Left renal pelvis (tissue), 4 donors: ENCODE results near the gene C1QL3. TPM values are rescaled to one million over a fixed set of nuclear protein-coding genes. Genes with fewer than 3 reads are reported as not detected.

ENCODE experiments used
- DNase-seq, 4 donors: peaks; one replicate each; pipeline ENCODE4 v3.0.0-alpha.2; 2013; ENCODE audit warnings: low read depth in 4 of 4, low spot score in 3 of 4
- polyA plus RNA-seq, 4 donors: library from polyadenylated mRNA; unstranded; fragments of 120-200 nt; gene quantifications; one replicate each; pipeline ENCODE4 v1.2.1, GENCODE V29; 2013; ENCODE audit not compliant: insufficient read length in 4 of 4

Gene C1QL3
- 1 to 10 TPM in 3 of 4 donors, under 1 TPM in 1; 0.12 to 2.9 (median 1.8) TPM for polyA plus RNA-seq

GRCh38 chr10:16521311-16522016, at the start of gene C1QL3:
TSS of gene C1QL3 (minus strand) at chr10:16521879. CDS start at chr10:16521065, 814 bp downstream.
- no peak for DNase-seq

- no peak for DNase-seq
These were observed 49.1 kb upstream of the C1QL3 start for GRCh38 chr10:16570731-16571130.

- DNase-seq: no peak
These were observed 44.6 kb upstream of the C1QL3 start for GRCh38 chr10:16566202-16566805.

- DNase-seq: no peak
These were observed 43.9 kb upstream of the C1QL3 start for GRCh38 chr10:16565604-16566003.

GRCh38 chr10:16562891-16563290, 41.2 kb upstream of the C1QL3 start:
- no peak for DNase-seq

- no peak for DNase-seq
These were observed 37.6 kb upstream of the C1QL3 start for GRCh38 chr10:16559236-16559773.

- no peak for DNase-seq
These were observed 26.3 kb upstream of the C1QL3 start for GRCh38 chr10:16547973-16548372.

GRCh38 chr10:16545116-16545736, 23.5 kb upstream of the C1QL3 start:
- DNase-seq: no peak

- no peak for DNase-seq
These were observed 22.9 kb upstream of the C1QL3 start for GRCh38 chr10:16544591-16544990.

- DNase-seq: no peak
These were observed 22.4 kb upstream of the C1QL3 start for GRCh38 chr10:16544099-16544498.

GRCh38 chr10:16536155-16536554, 14.5 kb upstream of the C1QL3 start:
- DNase-seq: no peak

GRCh38 chr10:16529853-16530252, 8.2 kb upstream of the C1QL3 start:
- no peak for DNase-seq

GRCh38 chr10:16527452-16527851, 5.8 kb upstream of the C1QL3 start:
- DNase-seq: no peak

- no peak for DNase-seq
These were observed 779 bp downstream of the C1QL3 start for GRCh38 chr10:16520900-16521299.

- DNase-seq: no peak
These were observed 1.5 kb downstream of the C1QL3 start for GRCh38 chr10:16519908-16520861.

GRCh38 chr10:16519250-16519907, 2.3 kb downstream of the C1QL3 start:
- no peak for DNase-seq

GRCh38 chr10:16518822-16519221, 2.9 kb downstream of the C1QL3 start:
- no peak for DNase-seq

- no peak for DNase-seq
These were observed 10.8 kb downstream of the C1QL3 start for GRCh38 chr10:16510843-16511242.

- DNase-seq: no peak
These were observed 11.7 kb downstream of the C1QL3 start for GRCh38 chr10:16509996-16510395.

- no peak for DNase-seq
These were observed 16.5 kb downstream of the C1QL3 start for GRCh38 chr10:16505161-16505560.
